ENCODE data around the gene ZMIZ2. TPM values are rescaled to one million over a fixed set of nuclear protein-coding genes. Genes with fewer than 3 reads are reported as not detected.
"Not testable (repeated sequence)": the region's sequence is repeated elsewhere in the genome, so short reads cannot be mapped to it uniquely, and the experiment has no call there.

ZMIZ2 gene
- total RNA-seq, 2 experiments from 2014 or later = 84.7 to 92.3 TPM

DNA sequence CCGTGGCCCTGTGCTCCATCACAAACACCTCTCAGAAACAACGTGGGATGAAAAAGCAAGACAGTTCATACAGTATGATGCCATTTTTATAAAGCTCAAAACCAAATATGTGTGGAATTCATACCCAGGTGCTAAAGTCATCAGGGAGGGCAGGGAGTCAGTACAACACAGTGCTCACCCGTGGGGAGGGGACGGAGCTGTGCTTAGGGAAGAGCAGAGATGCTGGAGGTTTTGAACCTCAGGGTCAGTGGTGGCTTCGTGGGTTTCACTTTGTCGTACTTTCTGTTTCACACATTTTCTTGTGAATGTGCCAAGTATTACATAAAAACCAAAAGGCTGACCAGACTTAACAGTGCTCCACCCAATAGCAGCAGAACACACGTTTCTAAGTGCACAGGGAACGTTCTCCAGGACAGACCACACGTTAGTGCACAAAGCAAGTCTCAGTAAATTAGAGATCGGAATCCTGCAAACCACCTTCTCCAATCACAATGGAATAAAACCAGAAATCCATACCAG, 21.2 kb downstream of the ZMIZ2 start:
- Mint-ChIP-seq H3K36me3 (peaks cover 22% of the 10 kb centered on the region), H3K9me3 (no peaks in the 10 kb centered on the region), H3K4me3 (no peak overlapping the region), H3K4me1 (ENCODE audit: low read depth) (peaks cover 35% of the 10 kb centered on the region), H3K27me3 (no peaks in the 10 kb centered on the region), H3K27ac (peak overlapping the region; percentile 10)
- ChIA-PET POLR2A (interaction anchor here (0.8 kb wide), 1 partner anchor 20 kb away, joined by 3 read pairs; no protein-coding TSS in a partner anchor), CTCF (no interaction called here)
- intact Hi-C loops (cut with micrococcal nuclease) = no loop called here
- DNase-seq = peak; percentile 46

DNA sequence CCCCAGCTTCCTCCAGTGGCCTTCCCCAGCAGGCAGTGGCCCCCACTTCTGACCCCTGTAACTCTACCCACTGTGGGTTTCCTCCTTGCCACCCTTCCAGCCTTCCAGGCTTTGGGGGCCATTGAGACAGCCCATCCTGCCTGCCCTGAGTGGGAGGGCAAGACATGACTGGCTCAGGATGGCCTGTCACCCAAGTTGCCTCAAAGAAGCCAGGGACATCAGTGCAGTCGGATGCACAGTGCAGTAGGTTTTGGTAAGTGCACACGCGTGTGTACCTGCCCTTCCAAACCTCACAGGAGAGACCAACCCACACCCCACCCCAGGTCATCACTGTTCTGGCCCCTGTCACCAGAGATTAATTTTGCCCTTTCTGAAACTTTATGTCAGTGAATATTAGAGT, 22.7 kb downstream of the ZMIZ2 start:
- Mint-ChIP-seq H3K4me3 (no peak overlapping the region), H3K27ac (no peak overlapping the region), H3K9me3 (no peaks in the 10 kb centered on the region), H3K4me1 (ENCODE audit: low read depth) (peaks cover 35% of the 10 kb centered on the region), H3K27me3 (no peaks in the 10 kb centered on the region), H3K36me3 (peaks cover 17% of the 10 kb centered on the region)
- POLR2A ChIA-PET = no interaction called here
- CTCF ChIA-PET = interaction anchor here (2.2 kb wide), 1 partner anchor 365 kb away, joined by 6 read pairs; no protein-coding TSS in a partner anchor
- intact Hi-C loops (cut with micrococcal nuclease) = no loop called here
- DNase-seq = no peak

DNA sequence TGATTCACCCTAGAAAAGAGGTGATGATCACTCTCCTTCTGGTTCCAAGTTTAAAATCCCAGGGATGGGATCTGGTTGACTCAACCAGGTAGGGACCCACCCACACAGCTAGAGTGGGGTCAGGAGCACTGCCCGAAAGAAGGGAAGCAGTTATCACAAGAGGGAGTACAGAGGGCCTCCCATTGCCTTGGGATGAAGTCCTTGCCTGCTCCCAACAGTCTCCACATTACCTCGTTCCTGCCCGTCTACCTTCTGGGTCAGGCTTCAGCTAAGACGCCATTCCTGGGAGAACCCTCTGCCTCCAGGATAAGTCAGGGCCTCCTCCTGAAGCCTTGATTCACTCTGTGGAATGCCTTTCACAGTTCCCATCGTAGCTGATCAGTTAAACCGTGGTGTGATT, 23.8 kb downstream of the ZMIZ2 start:
- peaks cover 10% of the 10 kb centered on the region for H3K36me3 Mint-ChIP-seq
- H3K27ac Mint-ChIP-seq = no peak overlapping the region
- intact Hi-C loops (cut with micrococcal nuclease) = no loop called here
- H3K9me3 Mint-ChIP-seq = no peaks in the 10 kb centered on the region
- H3K27me3 Mint-ChIP-seq = no peaks in the 10 kb centered on the region
- H3K4me1 Mint-ChIP-seq (ENCODE audit: low read depth) = peaks cover 34% of the 10 kb centered on the region
- DNase-seq = no peak
- CTCF ChIA-PET = interaction anchor here (2.2 kb wide), 1 partner anchor 364 kb away, joined by 6 read pairs; no protein-coding TSS in a partner anchor
- H3K4me3 Mint-ChIP-seq = no peak overlapping the region
- POLR2A ChIA-PET = interaction anchor here (1.7 kb wide), 1 partner anchor 23 kb away, joined by 4 read pairs; no protein-coding TSS in a partner anchor

DNA sequence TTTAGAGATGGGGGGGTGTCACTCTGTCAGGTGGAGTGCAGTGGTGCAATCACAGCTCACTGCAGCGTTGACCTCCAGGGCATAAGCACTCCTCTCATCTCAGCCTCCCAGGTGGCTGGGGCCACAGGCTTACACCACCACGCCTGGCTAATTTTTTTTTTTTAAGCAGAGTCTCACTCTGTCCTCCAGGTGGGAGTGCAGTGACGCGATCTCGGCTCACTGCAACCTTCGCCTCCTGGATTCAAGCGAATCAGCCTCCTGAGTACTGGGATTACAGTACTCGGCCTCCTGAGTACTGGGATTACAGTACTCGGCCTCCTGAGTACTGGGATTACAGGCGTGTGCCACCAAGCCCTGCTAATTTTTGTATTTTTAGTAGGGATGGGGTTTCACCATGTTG, 24.2 kb downstream of the ZMIZ2 start:
- DNase-seq = no peak
- intact Hi-C loops (cut with micrococcal nuclease) = no loop called here
- Mint-ChIP-seq H3K4me1 (ENCODE audit: low read depth) (peaks cover 30% of the 10 kb centered on the region), H3K27me3 (no peaks in the 10 kb centered on the region), H3K36me3 (peaks cover 5% of the 10 kb centered on the region), H3K9me3 (no peaks in the 10 kb centered on the region), H3K27ac (no peak overlapping the region), H3K4me3 (no peak overlapping the region)
- ChIA-PET POLR2A (interaction anchor here (1.7 kb wide), 1 partner anchor 23 kb away, joined by 4 read pairs; no protein-coding TSS in a partner anchor), CTCF (no interaction called here)

DNA sequence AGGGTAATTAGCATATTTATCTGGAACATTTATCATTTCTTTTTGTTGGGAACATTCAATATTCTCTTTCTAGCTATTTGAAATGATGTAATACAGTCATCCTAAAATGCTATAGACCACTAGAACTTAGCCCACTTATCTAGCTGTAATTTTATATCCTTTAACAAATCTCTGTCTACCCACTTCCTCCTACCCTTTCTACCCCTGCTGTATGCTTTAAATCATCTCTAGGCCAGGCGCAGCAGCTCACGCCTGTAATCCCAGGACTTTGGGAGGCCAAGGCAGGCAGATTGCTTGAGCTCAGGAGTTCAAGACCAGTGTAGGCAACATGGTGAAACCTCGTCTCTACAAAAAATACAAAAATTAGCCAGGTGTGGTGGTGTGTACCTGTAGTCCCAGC, 25.8 kb downstream of the ZMIZ2 start:
- CTCF ChIA-PET; POLR2A ChIA-PET; DNase-seq; H3K27ac Mint-ChIP-seq; H3K4me3 Mint-ChIP-seq; H3K36me3 Mint-ChIP-seq; H3K27me3 Mint-ChIP-seq; intact Hi-C loops (cut with micrococcal nuclease); H3K9me3 Mint-ChIP-seq: not testable (repeated sequence)
- H3K4me1 Mint-ChIP-seq (ENCODE audit: low read depth) = peaks cover 14% of the 10 kb centered on the region

DNA sequence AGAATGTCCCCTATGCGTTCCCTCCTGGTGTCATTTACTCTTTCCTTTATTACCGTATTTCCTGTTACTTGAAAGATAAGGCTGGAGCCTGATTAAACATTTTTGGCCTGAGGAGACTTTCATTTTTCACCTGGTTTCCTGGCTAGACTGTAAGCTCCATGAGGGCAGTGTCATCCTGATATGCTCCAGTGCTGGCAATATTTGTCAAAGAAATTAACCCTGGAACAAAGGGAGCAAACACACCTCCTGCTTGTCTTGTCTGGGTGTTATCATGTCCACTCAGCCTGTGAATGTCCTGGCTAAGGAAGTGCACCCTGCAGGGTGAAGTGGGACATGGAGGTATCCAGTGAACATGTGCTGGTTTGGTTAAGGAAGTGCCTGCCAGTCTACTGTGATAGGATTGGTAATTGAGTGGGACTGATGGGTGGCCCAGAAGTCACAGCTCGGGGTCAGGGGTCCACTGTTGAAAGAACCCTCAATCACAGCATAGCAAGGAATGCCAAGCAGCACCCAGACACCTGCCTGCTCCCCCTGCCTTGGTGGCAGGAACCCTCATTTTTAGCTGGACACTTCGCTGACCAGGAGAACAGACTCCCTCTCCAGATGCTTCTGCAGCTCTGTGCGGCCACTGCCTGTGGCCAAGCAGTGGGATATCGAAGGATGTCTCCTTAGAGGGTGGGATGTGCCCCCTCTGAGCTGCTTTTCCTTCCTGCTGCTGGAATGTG, 26.9 kb downstream of the ZMIZ2 start:
- Mint-ChIP-seq H3K36me3 (no peaks in the 10 kb centered on the region), H3K4me3 (no peak overlapping the region), H3K4me1 (ENCODE audit: low read depth) (peaks cover 4% of the 10 kb centered on the region), H3K9me3 (no peaks in the 10 kb centered on the region), H3K27me3 (no peaks in the 10 kb centered on the region), H3K27ac (no peak overlapping the region)
- no peak for DNase-seq
- ChIA-PET CTCF (no interaction called here), POLR2A (no interaction called here)
- intact Hi-C loops (cut with micrococcal nuclease) = no loop called here

DNA sequence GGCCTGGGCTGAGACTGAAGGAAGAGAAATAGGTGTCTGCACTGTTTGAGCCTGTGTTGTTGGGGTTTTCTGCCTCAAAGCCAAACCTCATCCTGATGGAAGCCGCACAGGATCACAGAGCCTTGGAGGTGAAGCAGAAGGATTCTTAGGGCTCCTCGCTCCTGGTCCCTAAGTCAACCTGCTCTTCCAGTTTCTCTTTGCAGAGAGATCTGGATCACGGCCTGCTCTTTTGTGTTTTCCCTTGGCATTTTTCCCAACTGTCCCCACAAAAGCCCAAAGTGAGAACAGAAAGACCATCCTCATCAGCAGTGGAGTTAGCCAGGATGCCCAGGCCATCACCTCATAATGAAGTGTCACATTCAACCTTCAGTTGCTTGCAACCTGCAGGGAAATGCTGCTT, 27.6 kb downstream of the ZMIZ2 start:
- Mint-ChIP-seq H3K27ac (no peak overlapping the region), H3K36me3 (no peaks in the 10 kb centered on the region), H3K27me3 (no peaks in the 10 kb centered on the region), H3K9me3 (no peaks in the 10 kb centered on the region), H3K4me1 (ENCODE audit: low read depth) (peaks cover 3% of the 10 kb centered on the region), H3K4me3 (no peak overlapping the region)
- ChIA-PET CTCF (no interaction called here), POLR2A (no interaction called here)
- no peak for DNase-seq
- intact Hi-C loops (cut with micrococcal nuclease) = no loop called here

DNA sequence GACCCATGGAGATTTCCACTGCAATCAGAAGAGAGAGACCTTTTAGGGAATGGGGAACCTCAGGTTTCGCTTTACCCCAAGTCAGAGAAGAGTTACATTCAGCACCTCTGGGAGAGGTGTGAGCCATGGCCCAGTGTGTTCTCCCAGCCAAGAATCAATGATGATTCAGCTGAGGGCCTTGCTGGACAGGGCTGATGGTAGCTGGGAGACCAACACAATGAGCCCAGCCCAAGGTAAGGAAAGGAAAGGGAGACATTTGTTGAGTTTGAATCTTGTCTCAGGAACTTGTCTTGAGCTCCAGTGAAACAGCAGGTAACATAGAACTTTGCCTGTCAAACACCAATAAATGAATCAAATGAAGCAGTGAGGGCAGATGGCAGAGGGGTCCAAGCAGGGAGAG, 33.8 kb downstream of the ZMIZ2 start:
- ChIA-PET POLR2A (no interaction called here), CTCF (no interaction called here)
- Mint-ChIP-seq H3K36me3 (peaks cover 3% of the 10 kb centered on the region), H3K27me3 (no peaks in the 10 kb centered on the region), H3K4me1 (ENCODE audit: low read depth) (no peaks in the 10 kb centered on the region), H3K9me3 (peaks cover 12% of the 10 kb centered on the region), H3K27ac (no peak overlapping the region), H3K4me3 (no peak overlapping the region)
- intact Hi-C loops (cut with micrococcal nuclease) = no loop called here
- DNase-seq = no peak

DNA sequence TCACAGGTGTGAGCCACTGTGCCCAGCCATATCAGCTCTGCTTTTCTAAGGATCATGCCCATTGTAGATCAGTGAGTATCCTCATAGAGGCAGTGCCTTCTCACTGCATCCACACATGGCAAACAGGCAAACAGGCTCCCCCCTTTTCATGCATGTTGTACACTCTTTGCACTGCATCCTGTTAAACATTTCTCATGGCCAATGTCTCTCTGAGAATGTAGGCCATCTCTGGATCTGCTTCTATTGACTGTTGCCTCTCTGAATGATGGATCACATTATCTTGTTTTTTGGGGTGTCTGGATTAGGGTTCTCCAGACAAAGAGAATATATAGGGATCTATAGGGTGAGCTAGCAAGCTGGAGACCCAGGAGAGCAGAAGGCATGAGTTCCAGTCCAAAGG, 34.8 kb downstream of the ZMIZ2 start:
- intact Hi-C loops (cut with micrococcal nuclease) = no loop called here
- POLR2A ChIA-PET = no interaction called here
- CTCF ChIA-PET = no interaction called here
- H3K36me3 Mint-ChIP-seq = peaks cover 3% of the 10 kb centered on the region
- no peak overlapping the region for H3K27ac Mint-ChIP-seq
- no peaks in the 10 kb centered on the region for H3K27me3 Mint-ChIP-seq
- DNase-seq = no peak
- H3K4me3 Mint-ChIP-seq = no peak overlapping the region
- no peaks in the 10 kb centered on the region for H3K4me1 Mint-ChIP-seq (ENCODE audit: low read depth)
- peaks cover 12% of the 10 kb centered on the region for H3K9me3 Mint-ChIP-seq

DNA sequence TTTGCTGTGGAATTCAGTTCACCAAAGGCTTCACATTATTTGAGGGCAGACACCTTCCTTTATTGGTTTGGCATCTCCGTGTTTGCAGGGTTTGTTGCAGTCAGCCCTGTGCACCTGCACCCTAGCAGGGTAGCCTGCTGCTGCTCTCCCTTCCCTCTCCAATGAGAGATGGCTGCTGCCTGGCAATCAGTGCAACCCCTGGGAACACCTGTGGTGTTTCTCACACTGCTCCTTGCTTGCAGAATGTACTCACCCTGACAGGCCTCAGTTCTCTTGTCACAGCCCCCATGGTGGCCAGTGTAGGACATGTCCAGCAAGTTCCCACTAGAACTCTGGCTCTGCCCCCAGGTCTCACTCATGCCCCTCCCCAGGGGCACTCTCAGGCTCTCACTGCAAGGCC, 35.7 kb downstream of the ZMIZ2 start:
- Mint-ChIP-seq H3K36me3 (peaks cover 3% of the 10 kb centered on the region), H3K4me1 (ENCODE audit: low read depth) (no peaks in the 10 kb centered on the region), H3K27ac (no peak overlapping the region), H3K4me3 (no peak overlapping the region), H3K9me3 (peaks cover 12% of the 10 kb centered on the region), H3K27me3 (no peaks in the 10 kb centered on the region)
- ChIA-PET POLR2A (no interaction called here), CTCF (no interaction called here)
- DNase-seq = no peak
- intact Hi-C loops (cut with micrococcal nuclease) = no loop called here

DNA sequence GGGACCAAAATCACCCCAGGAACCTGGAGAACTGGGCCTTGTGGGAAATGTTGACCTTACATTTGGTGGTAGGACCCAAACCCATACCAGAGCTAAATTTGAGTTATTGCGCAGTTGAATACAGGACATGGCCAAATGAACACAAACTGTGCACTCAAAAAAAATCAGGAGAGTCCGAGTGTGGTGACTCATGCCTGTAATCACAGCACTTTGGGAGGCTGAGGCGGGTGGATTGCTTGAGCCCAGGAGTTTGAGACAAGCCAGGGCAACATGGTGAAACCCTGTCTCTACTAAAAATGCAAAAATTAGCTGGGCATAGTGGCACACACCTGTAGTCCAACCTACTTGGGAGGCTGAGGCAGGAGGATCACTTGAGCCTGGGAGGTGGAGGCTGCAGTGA, 36.6 kb downstream of the ZMIZ2 start:
- peaks cover 12% of the 10 kb centered on the region for H3K9me3 Mint-ChIP-seq
- CTCF ChIA-PET; H3K36me3 Mint-ChIP-seq; H3K4me1 Mint-ChIP-seq (ENCODE audit: low read depth); intact Hi-C loops (cut with micrococcal nuclease); H3K27ac Mint-ChIP-seq; DNase-seq; POLR2A ChIA-PET; H3K27me3 Mint-ChIP-seq; H3K4me3 Mint-ChIP-seq: not testable (repeated sequence)

DNA sequence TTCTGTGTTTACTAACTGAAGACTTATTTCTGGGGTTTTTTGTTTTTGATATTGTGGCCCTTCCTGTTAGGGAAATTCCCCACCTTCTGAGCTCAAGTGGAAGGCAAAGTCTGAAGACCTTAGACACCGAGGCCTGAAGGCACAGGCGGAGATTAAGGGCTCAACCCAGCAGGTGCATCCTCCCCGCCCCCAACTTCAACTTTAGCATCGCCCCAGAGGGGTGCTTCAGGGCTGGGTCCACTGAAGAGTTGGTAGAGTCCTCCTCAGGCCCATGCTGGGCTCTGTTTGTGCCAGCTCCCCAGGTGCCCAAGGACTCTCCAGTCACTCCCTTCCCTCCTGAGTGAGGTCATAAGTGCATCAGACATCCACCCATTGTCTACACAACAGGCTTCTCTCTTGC, 38.4 kb downstream of the ZMIZ2 start:
- intact Hi-C loops (cut with micrococcal nuclease) = no loop called here
- POLR2A ChIA-PET = interaction anchor here (1.0 kb wide), 1 partner anchor 12 kb away, joined by 3 read pairs; no protein-coding TSS in a partner anchor
- DNase-seq = no peak
- Mint-ChIP-seq H3K9me3 (peaks cover 12% of the 10 kb centered on the region), H3K27ac (no peak overlapping the region), H3K4me1 (ENCODE audit: low read depth) (no peaks in the 10 kb centered on the region), H3K36me3 (peaks cover 3% of the 10 kb centered on the region), H3K4me3 (no peak overlapping the region), H3K27me3 (no peaks in the 10 kb centered on the region)
- CTCF ChIA-PET = interaction anchor here (1.5 kb wide), 1 partner anchor 70 kb away, joined by 4 read pairs; no protein-coding TSS in a partner anchor

DNA sequence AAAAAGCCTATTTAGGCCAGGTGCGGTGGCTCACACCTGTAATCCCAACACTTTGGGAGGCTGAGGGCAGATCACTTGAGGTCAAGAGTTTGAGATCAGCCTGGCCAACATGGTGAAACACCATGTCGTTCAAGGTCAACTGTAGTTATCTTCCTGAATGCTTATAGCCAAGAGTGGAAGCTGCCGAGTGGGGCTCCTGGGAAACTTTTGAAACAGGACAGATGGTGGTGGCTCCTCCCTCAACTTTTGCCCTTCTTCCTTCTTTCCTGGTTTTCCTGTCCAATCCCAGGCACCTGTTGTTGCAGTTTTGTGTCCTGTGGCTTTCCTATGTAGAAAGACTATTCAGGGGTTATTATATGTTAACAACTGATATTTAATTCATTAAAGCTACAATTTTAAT, 39.1 kb downstream of the ZMIZ2 start:
- ChIA-PET POLR2A (no interaction called here), CTCF (no interaction called here)
- peaks cover 8% of the 10 kb centered on the region for H3K9me3 Mint-ChIP-seq
- no peaks in the 10 kb centered on the region for H3K4me1 Mint-ChIP-seq (ENCODE audit: low read depth)
- no peak for DNase-seq
- peaks cover 3% of the 10 kb centered on the region for H3K36me3 Mint-ChIP-seq
- intact Hi-C loops (cut with micrococcal nuclease) = no loop called here
- H3K4me3 Mint-ChIP-seq = no peak overlapping the region
- H3K27me3 Mint-ChIP-seq = no peaks in the 10 kb centered on the region
- H3K27ac Mint-ChIP-seq = no peak overlapping the region
